ENCODE measurements around the gene TSHZ1. TPM values are rescaled to one million over a fixed set of nuclear protein-coding genes. Genes with fewer than 3 reads are reported as not detected.

Gene TSHZ1
- total RNA-seq, 2 experiments from 2014 or later = 5.9 to 9.5 TPM

GRCh38 chr18:75211953-75212750, 1.6 kb downstream of the TSHZ1 start:
- peak overlapping the region; percentile 58 for H3K4me2 ChIP-seq (ENCODE audit: low read length)
- H3K4me1 ChIP-seq (ENCODE audit: insufficient read depth, low read length, poor library complexity, severe bottlenecking) = peaks cover 13% of the 10 kb centered on the region
- H2AFZ ChIP-seq (ENCODE audit: low read length) = no peak overlapping the region
- intact Hi-C loops (cut with micrococcal nuclease; ENCODE audit: unreplicated experiment) = loop anchor here (5.0 to 10.0 kb wide), 2 partner anchors 715 to 1283 kb away; partner anchors contain the start of genes CNDP2 and ZNF516
- no peaks in the 10 kb centered on the region for H3K36me3 ChIP-seq (ENCODE audit: insufficient read depth, low read length)
- peak; percentile 5 for DNase-seq (ENCODE audit: low spot score)
- no peaks in the 10 kb centered on the region for H3K9me3 ChIP-seq (ENCODE audit: low read length)
- POLR2A ChIA-PET = no interaction called here
- H3K27ac ChIP-seq (ENCODE audit: low read depth, low read length, poor library complexity, severe bottlenecking) = no peak overlapping the region
- H3K79me2 ChIP-seq (ENCODE audit: insufficient read depth, low read depth, low read length) = no peaks in the 10 kb centered on the region
- CTCF ChIA-PET (ENCODE audit: unreplicated experiment) = no interaction called here
- no TSS peak for BruUV-seq (replicated peaks)
- no peak for TF ChIP-seq EZH2phosphoT487 (IDR thresholded peaks at IDR 0.05; ENCODE audit: borderline replicate concordance, low read depth, low read length)
- TF ChIP-seq, protein P1, sequence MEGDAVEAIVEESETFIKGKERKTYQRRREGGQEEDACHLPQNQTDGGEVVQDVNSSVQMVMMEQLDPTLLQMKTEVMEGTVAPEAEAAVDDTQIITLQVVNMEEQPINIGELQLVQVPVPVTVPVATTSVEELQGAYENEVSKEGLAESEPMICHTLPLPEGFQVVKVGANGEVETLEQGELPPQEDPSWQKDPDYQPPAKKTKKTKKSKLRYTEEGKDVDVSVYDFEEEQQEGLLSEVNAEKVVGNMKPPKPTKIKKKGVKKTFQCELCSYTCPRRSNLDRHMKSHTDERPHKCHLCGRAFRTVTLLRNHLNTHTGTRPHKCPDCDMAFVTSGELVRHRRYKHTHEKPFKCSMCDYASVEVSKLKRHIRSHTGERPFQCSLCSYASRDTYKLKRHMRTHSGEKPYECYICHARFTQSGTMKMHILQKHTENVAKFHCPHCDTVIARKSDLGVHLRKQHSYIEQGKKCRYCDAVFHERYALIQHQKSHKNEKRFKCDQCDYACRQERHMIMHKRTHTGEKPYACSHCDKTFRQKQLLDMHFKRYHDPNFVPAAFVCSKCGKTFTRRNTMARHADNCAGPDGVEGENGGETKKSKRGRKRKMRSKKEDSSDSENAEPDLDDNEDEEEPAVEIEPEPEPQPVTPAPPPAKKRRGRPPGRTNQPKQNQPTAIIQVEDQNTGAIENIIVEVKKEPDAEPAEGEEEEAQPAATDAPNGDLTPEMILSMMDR (conservative IDR thresholded peaks at IDR 0.05; ENCODE audit: low read length) = no peak
- H3K4me3 ChIP-seq (ENCODE audit: low read depth, low read length, poor library complexity, severe bottlenecking) = peak overlapping the region; percentile 67
- H3K9me2 ChIP-seq (ENCODE audit: insufficient read depth, low read length) = no peaks in the 10 kb centered on the region
- no peaks in the 10 kb centered on the region; the same call in 1 of the 2 replicates for H4K20me1 ChIP-seq (ENCODE audit: insufficient read depth, low read length)

DNA sequence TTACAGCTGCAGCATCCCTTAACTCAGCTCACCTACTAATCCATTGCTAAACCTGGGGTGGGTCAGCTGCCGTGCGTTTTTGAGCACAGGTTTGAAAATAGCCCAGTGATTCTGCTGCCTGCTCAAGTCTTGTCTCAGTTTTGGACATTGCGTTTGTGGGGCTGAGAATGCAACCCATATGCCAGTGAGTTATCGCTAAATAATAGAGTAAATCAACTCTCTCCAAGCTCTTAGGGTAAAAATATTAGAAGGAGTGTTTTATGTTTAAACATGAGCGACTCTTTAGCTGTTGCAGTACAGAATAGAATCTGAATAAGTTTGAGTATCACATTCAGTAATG, 2.1 kb downstream of the TSHZ1 start:
- H2AFZ ChIP-seq (ENCODE audit: low read length) = no peak overlapping the region
- no peak overlapping the region for H3K27ac ChIP-seq (ENCODE audit: low read depth, low read length, poor library complexity, severe bottlenecking)
- peak overlapping the region; percentile 58 for H3K4me2 ChIP-seq (ENCODE audit: low read length)
- H3K36me3 ChIP-seq (ENCODE audit: insufficient read depth, low read length) = no peaks in the 10 kb centered on the region
- peaks cover 9% of the 10 kb centered on the region for H3K4me1 ChIP-seq (ENCODE audit: insufficient read depth, low read length, poor library complexity, severe bottlenecking)
- ChIA-PET POLR2A (no interaction called here), CTCF (ENCODE audit: unreplicated experiment) (no interaction called here)
- TF ChIP-seq, protein P1 (conservative IDR thresholded peaks at IDR 0.05; ENCODE audit: low read length) = no peak
- no peak for TF ChIP-seq EZH2phosphoT487 (IDR thresholded peaks at IDR 0.05; ENCODE audit: borderline replicate concordance, low read depth, low read length)
- no peaks in the 10 kb centered on the region; the same call in 1 of the 2 replicates for H4K20me1 ChIP-seq (ENCODE audit: insufficient read depth, low read length)
- peak overlapping the region; percentile 67 for H3K4me3 ChIP-seq (ENCODE audit: low read depth, low read length, poor library complexity, severe bottlenecking)
- no peaks in the 10 kb centered on the region for H3K9me2 ChIP-seq (ENCODE audit: insufficient read depth, low read length)
- no peaks in the 10 kb centered on the region for H3K79me2 ChIP-seq (ENCODE audit: insufficient read depth, low read depth, low read length)
- DNase-seq (ENCODE audit: low spot score) = no peak
- H3K9me3 ChIP-seq (ENCODE audit: low read length) = no peaks in the 10 kb centered on the region
- no TSS peak for BruUV-seq (replicated peaks)
- intact Hi-C loops (cut with micrococcal nuclease; ENCODE audit: unreplicated experiment) = loop anchor here (5.0 to 10.0 kb wide), 2 partner anchors 715 to 1282 kb away; partner anchors contain the start of genes CNDP2 and ZNF516
